ENCODE measurements around the gene ANKHD1.
A peak's percentile ranks its signal among the peaks of the same experiment; 100 is the strongest.

ANKHD1 gene

GRCh38 chr5:140358738-140359310, 42.8 kb upstream of the ANKHD1 start:
- H3K27me3 ChIP-seq (replicated peaks; ENCODE audit: control insufficient read depth, insufficient read depth, low read length) = no peaks in the 10 kb centered on the region
- no peak for DNase-seq (ENCODE audit: extremely low read depth, insufficient read length)
- TF ChIP-seq, protein P1, sequence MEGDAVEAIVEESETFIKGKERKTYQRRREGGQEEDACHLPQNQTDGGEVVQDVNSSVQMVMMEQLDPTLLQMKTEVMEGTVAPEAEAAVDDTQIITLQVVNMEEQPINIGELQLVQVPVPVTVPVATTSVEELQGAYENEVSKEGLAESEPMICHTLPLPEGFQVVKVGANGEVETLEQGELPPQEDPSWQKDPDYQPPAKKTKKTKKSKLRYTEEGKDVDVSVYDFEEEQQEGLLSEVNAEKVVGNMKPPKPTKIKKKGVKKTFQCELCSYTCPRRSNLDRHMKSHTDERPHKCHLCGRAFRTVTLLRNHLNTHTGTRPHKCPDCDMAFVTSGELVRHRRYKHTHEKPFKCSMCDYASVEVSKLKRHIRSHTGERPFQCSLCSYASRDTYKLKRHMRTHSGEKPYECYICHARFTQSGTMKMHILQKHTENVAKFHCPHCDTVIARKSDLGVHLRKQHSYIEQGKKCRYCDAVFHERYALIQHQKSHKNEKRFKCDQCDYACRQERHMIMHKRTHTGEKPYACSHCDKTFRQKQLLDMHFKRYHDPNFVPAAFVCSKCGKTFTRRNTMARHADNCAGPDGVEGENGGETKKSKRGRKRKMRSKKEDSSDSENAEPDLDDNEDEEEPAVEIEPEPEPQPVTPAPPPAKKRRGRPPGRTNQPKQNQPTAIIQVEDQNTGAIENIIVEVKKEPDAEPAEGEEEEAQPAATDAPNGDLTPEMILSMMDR (IDR thresholded peaks at IDR 0.05; ENCODE audit: insufficient read depth, low read length, poor library complexity, severe bottlenecking) = peak; percentile 27
- H3K4me3 ChIP-seq (replicated peaks; ENCODE audit: low read depth, low read length) = no peak overlapping the region
- no peaks in the 10 kb centered on the region for H3K36me3 ChIP-seq (ENCODE audit: control insufficient read depth, insufficient read depth, low read length)

- TF ChIP-seq, protein P1 (IDR thresholded peaks at IDR 0.05; ENCODE audit: insufficient read depth, low read length, poor library complexity, severe bottlenecking) = no peak
These were observed 41.5 kb upstream of the ANKHD1 start, which contains the start of gene SLC4A9 for GRCh38 chr5:140360101-140360500. Gene SLC4A9 (plus strand): TSS chr5:140360194. CDS start chr5:140360237, 43 bp downstream.

GRCh38 chr5:140360681-140361479, 40.8 kb upstream of the ANKHD1 start:
- H3K27me3 ChIP-seq (replicated peaks; ENCODE audit: control insufficient read depth, insufficient read depth, low read length) = no peaks in the 10 kb centered on the region
- no peaks in the 10 kb centered on the region for H3K36me3 ChIP-seq (ENCODE audit: control insufficient read depth, insufficient read depth, low read length)
- H3K4me3 ChIP-seq (replicated peaks; ENCODE audit: low read depth, low read length) = no peak overlapping the region
- TF ChIP-seq, protein P1 (IDR thresholded peaks at IDR 0.05; ENCODE audit: insufficient read depth, low read length, poor library complexity, severe bottlenecking) = no peak
- no peak for DNase-seq (ENCODE audit: extremely low read depth, insufficient read length)

More at GRCh38 chr5:140360101-140360500, 41.5 kb upstream of the ANKHD1 start, which contains the start of gene SLC4A9:
- Histone ChIP-seq H3K4me3 (replicated peaks; ENCODE audit: low read depth, low read length) (no peak within 1 kb of the TSS), H3K36me3 (ENCODE audit: control insufficient read depth, insufficient read depth, low read length) (no peaks in the 10 kb centered on the region), H3K27me3 (replicated peaks; ENCODE audit: control insufficient read depth, insufficient read depth, low read length) (no peaks in the 10 kb centered on the region)
- no peak for DNase-seq (ENCODE audit: extremely low read depth, insufficient read length)

DNA sequence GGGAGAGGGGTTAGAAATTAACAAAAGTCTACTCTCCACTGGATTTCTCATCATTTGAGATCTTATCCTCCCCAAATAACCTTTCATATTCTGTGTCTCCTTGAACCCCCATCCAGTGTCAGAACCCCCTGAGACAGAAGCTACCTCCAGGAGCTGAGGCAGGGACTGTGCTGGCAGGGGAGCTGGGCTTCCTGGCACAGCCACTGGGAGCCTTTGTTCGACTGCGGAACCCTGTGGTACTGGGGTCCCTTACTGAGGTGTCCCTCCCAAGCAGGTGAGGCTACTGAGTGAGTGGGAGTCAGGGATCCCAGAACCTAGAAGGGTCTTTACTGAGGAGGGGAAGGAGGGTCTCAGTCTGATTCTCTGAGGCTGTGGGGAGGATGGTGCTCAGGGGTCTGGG, 39.7 kb upstream of the ANKHD1 start:
- DNase-seq (ENCODE audit: extremely low read depth, insufficient read length) = no peak
- TF ChIP-seq, protein P1 (IDR thresholded peaks at IDR 0.05; ENCODE audit: insufficient read depth, low read length, poor library complexity, severe bottlenecking) = no peak
- no peaks in the 10 kb centered on the region for H3K36me3 ChIP-seq (ENCODE audit: control insufficient read depth, insufficient read depth, low read length)
- no peaks in the 10 kb centered on the region for H3K27me3 ChIP-seq (replicated peaks; ENCODE audit: control insufficient read depth, insufficient read depth, low read length)
- H3K4me3 ChIP-seq (replicated peaks; ENCODE audit: low read depth, low read length) = no peak overlapping the region

DNA sequence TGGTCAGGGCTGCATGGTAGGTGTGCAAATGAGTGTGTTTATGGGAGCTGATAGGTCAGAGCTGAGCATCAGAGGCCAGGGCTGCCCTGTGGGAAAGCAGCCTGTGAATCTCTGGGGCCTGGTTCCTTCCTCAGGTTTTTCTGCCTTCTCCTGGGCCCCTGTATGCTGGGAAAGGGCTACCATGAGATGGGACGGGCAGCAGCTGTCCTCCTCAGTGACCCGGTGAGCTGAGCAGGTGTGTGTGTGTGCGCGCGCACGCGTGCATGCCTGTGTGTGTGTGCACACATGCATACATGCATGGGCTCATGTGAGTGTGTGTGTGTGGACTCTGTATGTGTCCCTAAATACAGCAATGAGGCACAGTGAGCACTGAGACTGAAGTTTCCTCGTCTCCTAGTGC, 39.3 kb upstream of the ANKHD1 start:
- Histone ChIP-seq H3K27me3 (replicated peaks; ENCODE audit: control insufficient read depth, insufficient read depth, low read length) (no peaks in the 10 kb centered on the region), H3K36me3 (ENCODE audit: control insufficient read depth, insufficient read depth, low read length) (no peaks in the 10 kb centered on the region), H3K4me3 (replicated peaks; ENCODE audit: low read depth, low read length) (no peak overlapping the region)
- TF ChIP-seq, protein P1 (IDR thresholded peaks at IDR 0.05; ENCODE audit: insufficient read depth, low read length, poor library complexity, severe bottlenecking) = no peak
- DNase-seq (ENCODE audit: extremely low read depth, insufficient read length) = no peak

Measured in GM06990 (cell line).